ENCODE measurements around the gene DIP2A.

The DIP2A gene

DNA sequence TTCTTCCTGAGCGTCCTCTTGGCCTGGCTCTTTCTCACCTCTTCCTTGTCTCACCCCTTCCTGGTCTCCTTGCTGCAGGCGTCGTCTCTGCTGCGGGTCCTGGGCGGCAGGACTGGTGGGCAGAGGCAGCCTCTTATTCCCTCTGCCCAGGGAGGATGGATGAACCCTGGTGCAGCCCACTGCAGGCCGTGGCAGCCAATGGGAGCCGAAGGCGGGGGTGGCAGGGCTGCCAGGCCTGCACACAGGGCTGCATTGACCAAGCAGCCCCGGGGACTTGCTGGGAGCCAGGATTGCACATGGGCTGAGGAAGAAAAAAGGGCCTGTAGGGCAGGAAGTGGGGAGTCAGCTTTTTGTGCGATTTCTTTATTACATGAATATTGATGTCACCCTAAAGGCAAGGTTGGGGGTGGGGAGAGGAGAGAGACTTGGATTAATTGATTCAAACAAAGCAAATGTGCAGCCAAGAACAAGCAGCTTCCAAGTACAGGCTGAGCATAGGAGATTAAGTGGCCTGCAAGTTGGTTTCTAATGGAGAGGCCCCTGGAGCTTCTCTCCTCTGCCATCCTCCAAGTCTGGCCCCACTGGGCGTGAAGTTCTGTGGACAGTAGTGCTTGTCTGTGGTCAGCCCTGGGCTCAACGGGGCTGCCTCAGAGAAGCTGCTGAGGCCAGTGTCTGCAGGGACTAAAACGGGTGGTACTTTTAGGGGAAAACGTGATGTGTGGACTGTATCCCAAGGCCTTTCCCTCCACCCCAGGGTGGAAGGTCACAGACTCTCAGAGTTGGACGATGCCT lies 146.5 kb downstream of the DIP2A start, which contains the start of gene S100B:
Gene S100B (minus strand): TSS at position 108 of the 792 bp plus-strand sequence. CDS start 2,667 bp downstream, outside the sequence.
- no peak within 1 kb of the TSS for H3K4me3 ChIP-seq (ENCODE audit: low read length)
- H3K36me3 ChIP-seq (ENCODE audit: control insufficient read depth, insufficient read depth, low read length), result no peaks in the 10 kb centered on the region
- no peaks in the 10 kb centered on the region for H3K4me1 ChIP-seq (ENCODE audit: control insufficient read depth, insufficient read depth, low read length)
- H3K27ac ChIP-seq (ENCODE audit: low read depth, low read length), result peak within 1 kb of the TSS; percentile 41
- H3K9ac ChIP-seq (ENCODE audit: low read length), result no peak within 1 kb of the TSS
- H3K27me3 ChIP-seq (ENCODE audit: control insufficient read depth, insufficient read depth, low read length), result no peaks in the 10 kb centered on the region

GRCh38 chr21:46605767-46606426 lies 147.2 kb downstream of the DIP2A start:
- Histone ChIP-seq H3K4me3 (ENCODE audit: low read length) (no peak overlapping the region), H3K4me1 (ENCODE audit: control insufficient read depth, insufficient read depth, low read length) (no peaks in the 10 kb centered on the region), H3K9ac (ENCODE audit: low read length) (no peak overlapping the region), H3K27me3 (ENCODE audit: control insufficient read depth, insufficient read depth, low read length) (no peaks in the 10 kb centered on the region), H3K36me3 (ENCODE audit: control insufficient read depth, insufficient read depth, low read length) (no peaks in the 10 kb centered on the region), H3K27ac (ENCODE audit: low read depth, low read length) (no peak overlapping the region)

DNA sequence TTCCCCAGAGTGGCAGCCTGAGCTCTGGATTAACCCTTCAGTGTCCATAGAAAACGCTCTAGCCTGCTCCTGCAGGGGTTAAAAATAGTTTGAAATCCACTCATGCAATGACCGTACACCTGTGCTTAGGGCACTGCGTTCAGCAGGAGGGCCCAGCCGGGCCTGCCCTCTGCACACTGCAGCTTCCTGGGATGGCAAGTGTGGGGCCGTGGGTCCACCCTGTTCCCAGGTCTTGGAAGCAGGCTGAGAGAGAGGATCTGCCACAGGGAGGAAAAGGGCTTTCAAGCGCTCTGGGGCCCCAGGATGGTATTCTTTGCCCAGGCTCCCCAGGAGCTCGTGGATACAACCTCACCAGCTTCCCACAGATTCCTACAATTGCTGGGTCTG lies 147.7 kb downstream of the DIP2A start:
- no peaks in the 10 kb centered on the region for H3K27me3 ChIP-seq (ENCODE audit: control insufficient read depth, insufficient read depth, low read length)
- H3K4me3 ChIP-seq (ENCODE audit: low read length), result no peak overlapping the region
- H3K4me1 ChIP-seq (ENCODE audit: control insufficient read depth, insufficient read depth, low read length), result no peaks in the 10 kb centered on the region
- H3K9ac ChIP-seq (ENCODE audit: low read length), result no peak overlapping the region
- H3K36me3 ChIP-seq (ENCODE audit: control insufficient read depth, insufficient read depth, low read length), result no peaks in the 10 kb centered on the region
- no peak overlapping the region for H3K27ac ChIP-seq (ENCODE audit: low read depth, low read length)

- Histone ChIP-seq H3K27ac (ENCODE audit: low read depth, low read length) (no peak overlapping the region), H3K9ac (ENCODE audit: low read length) (no peak overlapping the region), H3K4me3 (ENCODE audit: low read length) (no peak overlapping the region), H3K27me3 (ENCODE audit: control insufficient read depth, insufficient read depth, low read length) (no peaks in the 10 kb centered on the region), H3K4me1 (ENCODE audit: control insufficient read depth, insufficient read depth, low read length) (no peaks in the 10 kb centered on the region), H3K36me3 (ENCODE audit: control insufficient read depth, insufficient read depth, low read length) (no peaks in the 10 kb centered on the region)
These were observed 148.9 kb downstream of the DIP2A start for GRCh38 chr21:46607636-46608035.

DNA sequence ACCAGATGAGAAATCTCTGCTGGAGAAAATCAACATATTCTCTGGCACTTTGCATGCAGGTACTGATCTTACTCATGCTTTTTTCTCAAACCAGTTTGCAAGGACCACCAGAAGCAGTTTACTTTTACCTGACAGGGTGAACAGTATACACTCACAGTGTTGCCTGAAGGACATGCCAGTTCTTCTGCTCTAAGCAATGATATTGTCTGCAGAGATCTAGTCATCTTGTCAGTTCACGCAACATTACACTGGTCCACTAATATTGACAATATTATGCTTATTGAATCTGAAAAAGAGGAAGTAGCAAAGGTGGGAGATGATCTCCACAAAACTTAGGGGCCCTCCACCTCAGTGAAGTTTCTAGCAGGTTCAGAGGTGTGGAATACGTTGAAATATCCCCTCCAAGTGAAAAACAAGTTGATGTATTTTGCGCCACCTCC lies 150.0 kb downstream of the DIP2A start:
- Histone ChIP-seq H3K4me1 (ENCODE audit: control insufficient read depth, insufficient read depth, low read length) (no peaks in the 10 kb centered on the region), H3K9ac (ENCODE audit: low read length) (no peak overlapping the region), H3K27me3 (ENCODE audit: control insufficient read depth, insufficient read depth, low read length) (no peaks in the 10 kb centered on the region), H3K27ac (ENCODE audit: low read depth, low read length) (no peak overlapping the region), H3K4me3 (ENCODE audit: low read length) (no peak overlapping the region), H3K36me3 (ENCODE audit: control insufficient read depth, insufficient read depth, low read length) (no peaks in the 10 kb centered on the region)

DNA sequence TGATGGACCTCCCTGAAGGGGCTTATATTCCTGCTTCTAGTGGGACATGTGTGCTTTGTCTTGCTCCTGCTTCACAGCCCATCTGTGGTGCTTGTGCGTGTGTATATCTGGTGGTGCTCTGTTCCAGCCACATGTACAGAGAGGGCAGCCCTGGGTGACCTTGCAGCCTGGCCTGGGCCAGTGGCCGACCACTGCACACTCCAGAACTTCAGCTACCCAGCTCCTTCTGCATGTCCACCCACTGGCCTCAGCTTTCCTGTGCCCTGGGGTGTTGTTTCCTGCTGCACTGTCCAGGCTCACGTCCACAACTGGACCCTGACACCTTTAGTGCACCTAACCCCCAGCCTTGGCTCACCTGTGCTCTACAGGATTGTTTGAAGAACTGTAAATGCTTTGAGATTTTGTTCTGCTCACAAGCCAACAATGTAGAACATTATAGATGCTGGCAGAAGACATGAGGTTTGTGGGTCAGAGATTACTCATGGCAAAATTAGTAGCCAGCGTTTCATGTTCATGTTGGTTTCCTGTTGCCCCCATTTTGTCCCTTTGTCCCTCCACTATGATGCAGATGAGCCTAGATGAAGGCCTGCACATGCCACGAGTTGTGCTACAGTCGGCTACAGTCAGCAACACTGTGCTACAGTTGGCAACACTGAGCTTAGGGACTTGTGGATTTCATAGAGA lies 151.5 kb downstream of the DIP2A start:
- Histone ChIP-seq H3K4me3 (ENCODE audit: low read length) (no peak overlapping the region), H3K9ac (ENCODE audit: low read length) (no peak overlapping the region), H3K27me3 (ENCODE audit: control insufficient read depth, insufficient read depth, low read length) (no peaks in the 10 kb centered on the region), H3K27ac (ENCODE audit: low read depth, low read length) (no peak overlapping the region), H3K4me1 (ENCODE audit: control insufficient read depth, insufficient read depth, low read length) (no peaks in the 10 kb centered on the region), H3K36me3 (ENCODE audit: control insufficient read depth, insufficient read depth, low read length) (no peaks in the 10 kb centered on the region)

DNA sequence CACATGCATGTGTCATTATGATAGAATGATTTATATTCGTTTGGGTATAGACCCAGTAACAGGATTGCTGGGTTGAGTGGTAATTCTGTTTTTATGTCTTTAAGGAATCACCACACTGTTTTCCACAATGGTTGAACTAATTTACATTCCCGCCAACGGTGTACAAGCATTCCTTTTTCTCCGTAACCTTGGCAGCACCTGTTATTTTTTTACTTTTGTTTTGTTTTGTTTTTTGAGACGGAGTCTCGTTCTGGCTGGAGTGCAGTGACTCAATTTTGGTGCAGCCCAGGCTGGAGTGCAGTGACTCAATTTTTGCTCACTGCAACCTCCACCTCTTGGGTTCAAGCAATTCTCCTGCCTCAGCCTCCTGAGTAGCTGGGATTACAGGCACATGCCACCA lies 154.7 kb downstream of the DIP2A start:
- no peak overlapping the region for H3K9ac ChIP-seq (ENCODE audit: low read length)
- no peaks in the 10 kb centered on the region for H3K4me1 ChIP-seq (ENCODE audit: control insufficient read depth, insufficient read depth, low read length)
- no peaks in the 10 kb centered on the region for H3K27me3 ChIP-seq (ENCODE audit: control insufficient read depth, insufficient read depth, low read length)
- no peak overlapping the region for H3K27ac ChIP-seq (ENCODE audit: low read depth, low read length)
- no peak overlapping the region for H3K4me3 ChIP-seq (ENCODE audit: low read length)
- no peaks in the 10 kb centered on the region for H3K36me3 ChIP-seq (ENCODE audit: control insufficient read depth, insufficient read depth, low read length)

GRCh38 chr21:46616050-46616449 lies 157.4 kb downstream of the DIP2A start:
- no peak overlapping the region for H3K4me3 ChIP-seq (ENCODE audit: low read length)
- no peaks in the 10 kb centered on the region for H3K27me3 ChIP-seq (ENCODE audit: control insufficient read depth, insufficient read depth, low read length)
- no peaks in the 10 kb centered on the region for H3K36me3 ChIP-seq (ENCODE audit: control insufficient read depth, insufficient read depth, low read length)
- H3K4me1 ChIP-seq (ENCODE audit: control insufficient read depth, insufficient read depth, low read length), result no peaks in the 10 kb centered on the region
- no peak overlapping the region for H3K9ac ChIP-seq (ENCODE audit: low read length)
- H3K27ac ChIP-seq (ENCODE audit: low read depth, low read length), result no peak overlapping the region

DNA sequence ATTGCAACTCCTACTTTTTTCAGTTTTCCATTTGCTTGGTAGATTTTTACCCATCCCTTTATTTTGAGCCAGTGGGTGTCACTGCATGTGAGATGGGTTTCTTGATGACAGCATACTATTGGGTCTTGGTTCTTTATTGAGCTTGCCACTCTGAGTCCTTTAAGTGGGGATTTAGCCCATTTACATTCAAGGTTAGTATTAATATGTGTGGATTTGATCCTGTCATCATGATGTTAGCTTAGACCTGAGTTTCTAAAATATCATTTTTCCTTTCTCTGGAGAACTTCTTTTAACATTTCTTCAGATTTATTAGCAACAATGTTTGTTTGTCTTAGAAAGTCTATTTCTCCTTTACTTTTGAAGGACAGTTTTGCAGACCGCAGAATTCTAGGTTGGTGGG lies 158.0 kb downstream of the DIP2A start:
- H3K9ac ChIP-seq (ENCODE audit: low read length), result no peak overlapping the region
- no peaks in the 10 kb centered on the region for H3K27me3 ChIP-seq (ENCODE audit: control insufficient read depth, insufficient read depth, low read length)
- H3K4me1 ChIP-seq (ENCODE audit: control insufficient read depth, insufficient read depth, low read length), result no peaks in the 10 kb centered on the region
- H3K27ac ChIP-seq (ENCODE audit: low read depth, low read length), result no peak overlapping the region
- H3K36me3 ChIP-seq (ENCODE audit: control insufficient read depth, insufficient read depth, low read length), result no peaks in the 10 kb centered on the region
- H3K4me3 ChIP-seq (ENCODE audit: low read length), result no peak overlapping the region

DNA sequence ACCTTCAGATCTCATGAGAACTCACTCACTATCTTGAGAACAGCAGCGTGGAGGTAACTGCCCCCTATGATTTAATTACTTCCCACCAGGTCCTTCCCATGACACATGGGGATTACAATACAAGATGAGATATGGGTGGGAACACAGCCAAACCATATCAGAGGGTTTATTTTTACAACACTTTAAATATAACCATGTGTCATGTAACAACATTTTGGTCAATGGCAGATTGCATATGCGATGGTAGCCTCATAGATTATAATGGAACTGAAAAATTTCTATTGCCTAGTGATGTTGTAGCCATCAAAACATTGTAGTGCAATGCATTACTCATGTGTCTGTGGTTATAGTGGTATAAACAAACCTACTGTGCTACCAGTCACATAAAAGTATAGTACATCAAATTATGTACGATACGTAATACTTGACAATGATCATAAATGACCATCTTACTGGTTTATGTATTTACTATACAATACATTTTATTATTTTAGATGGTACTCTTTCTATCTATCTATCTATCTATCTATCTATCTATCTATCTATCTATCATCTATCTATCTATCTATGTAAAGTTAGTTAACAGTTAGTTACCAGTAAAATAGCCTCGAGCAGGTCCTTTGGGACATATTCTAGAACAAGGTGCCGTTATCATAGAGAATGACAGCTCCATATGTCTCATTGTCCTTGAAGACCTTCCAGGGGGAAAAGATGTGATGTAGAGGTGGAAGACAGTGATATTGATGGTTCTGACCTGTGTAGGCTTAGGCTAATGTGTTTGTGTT lies 158.8 kb downstream of the DIP2A start:
- no peak overlapping the region for H3K4me3 ChIP-seq (ENCODE audit: low read length)
- H3K4me1 ChIP-seq (ENCODE audit: control insufficient read depth, insufficient read depth, low read length), result no peaks in the 10 kb centered on the region
- H3K27me3 ChIP-seq (ENCODE audit: control insufficient read depth, insufficient read depth, low read length), result no peaks in the 10 kb centered on the region
- H3K9ac ChIP-seq (ENCODE audit: low read length), result no peak overlapping the region
- H3K27ac ChIP-seq (ENCODE audit: low read depth, low read length), result no peak overlapping the region
- H3K36me3 ChIP-seq (ENCODE audit: control insufficient read depth, insufficient read depth, low read length), result no peaks in the 10 kb centered on the region

DNA sequence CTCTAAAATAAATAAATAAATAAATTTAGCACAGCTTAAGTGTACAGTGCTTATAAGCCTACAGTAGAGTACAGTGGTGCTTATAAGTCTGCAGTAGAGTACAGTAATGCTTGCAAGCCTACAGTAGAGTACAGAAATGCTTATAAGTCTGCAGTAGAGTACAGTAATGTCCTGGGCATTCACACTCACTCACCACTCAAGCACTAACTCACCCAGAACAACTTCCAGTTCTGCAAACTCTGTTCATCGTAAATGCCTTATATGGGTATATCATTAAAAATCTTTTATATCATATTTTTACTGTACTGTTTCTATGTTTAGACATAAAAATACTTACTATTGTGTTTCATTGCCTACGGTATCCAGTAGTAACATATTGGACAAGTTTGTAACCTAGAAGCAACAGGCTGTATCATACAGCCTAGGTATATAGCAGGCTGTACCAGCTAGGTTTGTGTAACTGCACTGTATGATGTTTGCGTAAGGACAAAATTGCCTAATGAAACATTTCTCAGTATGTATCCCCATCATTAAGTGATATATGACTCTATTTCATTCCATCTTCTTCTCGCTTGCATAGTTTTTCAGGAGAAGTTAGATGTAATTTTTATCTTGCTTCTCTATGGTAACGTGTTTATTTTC lies 160.2 kb downstream of the DIP2A start:
- no peaks in the 10 kb centered on the region for H3K4me1 ChIP-seq (ENCODE audit: control insufficient read depth, insufficient read depth, low read length)
- H3K9ac ChIP-seq (ENCODE audit: low read length), result no peak overlapping the region
- H3K4me3 ChIP-seq (ENCODE audit: low read length), result no peak overlapping the region
- H3K27me3 ChIP-seq (ENCODE audit: control insufficient read depth, insufficient read depth, low read length), result no peaks in the 10 kb centered on the region
- H3K27ac ChIP-seq (ENCODE audit: low read depth, low read length), result no peak overlapping the region
- no peaks in the 10 kb centered on the region for H3K36me3 ChIP-seq (ENCODE audit: control insufficient read depth, insufficient read depth, low read length)
